Measurements from ENCODE around the gene SORBS2. TPM values are rescaled to one million over a fixed set of nuclear protein-coding genes. Genes with fewer than 3 reads are reported as not detected.

SORBS2 gene
- total RNA-seq, 2 experiments from 2014 or later, result not detected

DNA sequence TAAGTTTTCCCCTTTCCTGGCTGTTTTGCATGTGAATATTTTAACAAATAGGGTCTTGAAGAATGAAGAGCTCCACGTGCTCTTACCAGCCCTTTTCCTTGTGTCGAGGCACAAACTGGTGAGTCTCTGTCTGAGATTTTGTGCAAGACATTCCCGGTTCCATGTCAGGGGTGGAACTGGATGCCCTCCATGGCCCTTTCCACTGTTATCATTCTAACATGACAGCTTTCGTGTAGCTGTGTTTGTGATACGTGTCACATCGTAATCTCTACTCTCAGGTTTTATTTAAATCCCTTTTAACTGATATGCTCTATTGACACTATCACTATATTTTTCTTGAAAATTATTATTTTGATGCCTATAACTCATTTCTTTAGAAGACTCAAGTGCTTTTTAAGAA, 130.4 kb downstream of the SORBS2 start:
- Mint-ChIP-seq H3K27ac (no peak overlapping the region), H3K4me1 (ENCODE audit: low read depth) (no peaks in the 10 kb centered on the region), H3K9me3 (no peaks in the 10 kb centered on the region), H3K36me3 (ENCODE audit: low read depth) (no peaks in the 10 kb centered on the region), H3K4me3 (no peak overlapping the region), H3K27me3 (peaks cover 25% of the 10 kb centered on the region)
- Histone ChIP-seq H3K9me3 (ENCODE audit: control insufficient read depth in 1 of 2, insufficient read depth in 1 of 2, low read length in 2 of 2) (no peaks in the 10 kb centered on the region), H3K27me3 (ENCODE audit: control insufficient read depth in 1 of 2, insufficient read depth in 2 of 2, low read length in 2 of 2) (no peaks in the 10 kb centered on the region), H3K4me3 (ENCODE audit: low read length) (no peak overlapping the region), H3K27ac (ENCODE audit: low read depth in 1 of 2, low read length in 2 of 2) (no peak overlapping the region), H3K36me3 (ENCODE audit: insufficient read depth, low read length) (no peaks in the 10 kb centered on the region), H3K4me1 (ENCODE audit: insufficient read depth, low read length) (no peaks in the 10 kb centered on the region)
- no peak for DNase-seq
- CTCF ChIA-PET, result no interaction called here
- no peak for ATAC-seq (ENCODE audit: poor library complexity)
- TF ChIP-seq, protein P1, sequence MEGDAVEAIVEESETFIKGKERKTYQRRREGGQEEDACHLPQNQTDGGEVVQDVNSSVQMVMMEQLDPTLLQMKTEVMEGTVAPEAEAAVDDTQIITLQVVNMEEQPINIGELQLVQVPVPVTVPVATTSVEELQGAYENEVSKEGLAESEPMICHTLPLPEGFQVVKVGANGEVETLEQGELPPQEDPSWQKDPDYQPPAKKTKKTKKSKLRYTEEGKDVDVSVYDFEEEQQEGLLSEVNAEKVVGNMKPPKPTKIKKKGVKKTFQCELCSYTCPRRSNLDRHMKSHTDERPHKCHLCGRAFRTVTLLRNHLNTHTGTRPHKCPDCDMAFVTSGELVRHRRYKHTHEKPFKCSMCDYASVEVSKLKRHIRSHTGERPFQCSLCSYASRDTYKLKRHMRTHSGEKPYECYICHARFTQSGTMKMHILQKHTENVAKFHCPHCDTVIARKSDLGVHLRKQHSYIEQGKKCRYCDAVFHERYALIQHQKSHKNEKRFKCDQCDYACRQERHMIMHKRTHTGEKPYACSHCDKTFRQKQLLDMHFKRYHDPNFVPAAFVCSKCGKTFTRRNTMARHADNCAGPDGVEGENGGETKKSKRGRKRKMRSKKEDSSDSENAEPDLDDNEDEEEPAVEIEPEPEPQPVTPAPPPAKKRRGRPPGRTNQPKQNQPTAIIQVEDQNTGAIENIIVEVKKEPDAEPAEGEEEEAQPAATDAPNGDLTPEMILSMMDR (IDR thresholded peaks at IDR 0.05), result no peak
- intact Hi-C loops (cut with DNase I, micrococcal nuclease), result no loop called here
- POLR2A ChIA-PET, result no interaction called here

DNA sequence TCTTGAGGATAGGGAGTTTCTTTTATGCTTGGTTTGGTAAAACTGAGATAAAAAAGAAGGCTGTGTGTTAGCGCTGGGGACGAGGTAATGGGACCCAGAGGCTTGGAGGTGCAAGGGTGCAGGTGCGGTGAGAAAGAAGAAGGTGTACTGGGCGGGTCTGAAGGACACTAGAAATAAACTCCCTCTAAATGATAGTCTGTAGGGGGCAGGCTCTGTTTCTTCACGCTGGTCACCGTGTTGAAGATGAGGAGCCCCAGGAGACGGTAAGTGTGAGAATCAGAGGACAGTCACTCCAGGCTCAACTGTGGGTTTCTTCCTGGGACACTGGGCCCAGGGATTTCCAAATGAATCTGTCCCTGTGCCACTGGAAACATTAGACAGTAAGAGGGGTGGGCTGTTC, 131.4 kb downstream of the SORBS2 start:
- POLR2A ChIA-PET, result no interaction called here

DNA sequence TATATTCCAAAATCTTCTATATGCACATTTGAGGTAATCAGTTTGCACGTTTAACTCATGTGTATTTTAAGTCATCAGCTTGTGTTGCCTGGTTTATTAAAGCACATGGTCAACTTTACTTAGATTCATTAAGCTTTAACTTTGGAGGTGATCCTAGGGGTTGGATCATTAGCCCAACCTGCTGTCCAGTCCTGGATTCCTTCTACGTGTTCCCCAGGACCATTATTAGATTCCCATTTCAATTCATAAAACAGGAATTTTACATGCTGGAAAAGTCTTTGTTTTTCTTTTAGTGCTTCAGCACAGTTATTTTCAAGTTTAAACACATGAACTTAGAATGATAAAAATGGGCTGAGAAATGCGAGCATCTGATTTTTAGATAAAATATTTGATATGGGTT, 132.5 kb downstream of the SORBS2 start:
- no peaks in the 10 kb centered on the region for H3K36me3 ChIP-seq (ENCODE audit: insufficient read depth, low read length)
- no peaks in the 10 kb centered on the region for H3K27me3 ChIP-seq (ENCODE audit: control insufficient read depth in 1 of 2, insufficient read depth in 2 of 2, low read length in 2 of 2)
- Mint-ChIP-seq H3K4me1 (ENCODE audit: low read depth) (no peaks in the 10 kb centered on the region), H3K36me3 (ENCODE audit: low read depth) (no peaks in the 10 kb centered on the region), H3K4me3 (no peak overlapping the region), H3K27me3 (peaks cover 27% of the 10 kb centered on the region), H3K9me3 (no peaks in the 10 kb centered on the region), H3K27ac (no peak overlapping the region)
- intact Hi-C loops (cut with DNase I, micrococcal nuclease), result no loop called here
- POLR2A ChIA-PET, result no interaction called here
- H3K27ac ChIP-seq (ENCODE audit: low read depth in 1 of 2, low read length in 2 of 2), result no peak overlapping the region
- TF ChIP-seq, protein P1 (IDR thresholded peaks at IDR 0.05), result no peak
- DNase-seq (no peak), ATAC-seq (ENCODE audit: poor library complexity) (no peak)
- H3K4me1 ChIP-seq (ENCODE audit: insufficient read depth, low read length), result no peaks in the 10 kb centered on the region
- peaks cover 0 to 3% of the 10 kb centered on the region in 2 experiments for H3K9me3 ChIP-seq (ENCODE audit: control insufficient read depth in 1 of 2, insufficient read depth in 1 of 2, low read length in 2 of 2)
- no peak overlapping the region for H3K4me3 ChIP-seq (ENCODE audit: low read length)
- CTCF ChIA-PET, result no interaction called here

More for the DNA sequence above, 131.4 kb downstream of the SORBS2 start:
- CTCF ChIA-PET, result no interaction called here
- ATAC-seq (ENCODE audit: poor library complexity) (no peak), DNase-seq (no peak)
- Mint-ChIP-seq H3K27ac (no peak overlapping the region), H3K27me3 (peaks cover 29% of the 10 kb centered on the region), H3K9me3 (no peaks in the 10 kb centered on the region), H3K4me1 (ENCODE audit: low read depth) (no peaks in the 10 kb centered on the region), H3K36me3 (ENCODE audit: low read depth) (no peaks in the 10 kb centered on the region), H3K4me3 (no peak overlapping the region)
- intact Hi-C loops (cut with DNase I, micrococcal nuclease), result no loop called here
- Histone ChIP-seq H3K4me3 (ENCODE audit: low read length) (no peak overlapping the region), H3K4me1 (ENCODE audit: insufficient read depth, low read length) (no peaks in the 10 kb centered on the region), H3K27me3 (ENCODE audit: control insufficient read depth in 1 of 2, insufficient read depth in 2 of 2, low read length in 2 of 2) (no peaks in the 10 kb centered on the region), H3K27ac (ENCODE audit: low read depth in 1 of 2, low read length in 2 of 2) (no peak overlapping the region), H3K9me3 (ENCODE audit: control insufficient read depth in 1 of 2, insufficient read depth in 1 of 2, low read length in 2 of 2) (no peaks in the 10 kb centered on the region), H3K36me3 (ENCODE audit: insufficient read depth, low read length) (no peaks in the 10 kb centered on the region)
- TF ChIP-seq, protein P1 (IDR thresholded peaks at IDR 0.05), result no peak
